Heart right ventricle (tissue), 16 donors: ENCODE data around the gene TANGO6. TPM values are rescaled to one million over a fixed set of nuclear protein-coding genes. Genes with fewer than 3 reads are reported as not detected.

ENCODE experiments used
- ATAC-seq, 8 donors: fragments of 200-7000 bp; cut with Tn5 transposase; one replicate each; pipeline ENCODE4 v1.9.1; 2020; ENCODE audit warnings: mild to moderate bottlenecking in 8 of 8, moderate library complexity in 8 of 8, moderate number of reproducible peaks in 1 of 8
- DNase-seq, 2 donors: peaks; one replicate each; pipeline ENCODE4 v3.0.0-alpha.2; 2020
- H3K27ac ChIP-seq, 10 donors: fragments of 200-600 bp; sonication (generic) in 2 of 10; one replicate each; pipeline versions ENCODE4 v1.5.0 to v1.8.0; 2020 to 2022; ENCODE audit warnings: mild to moderate bottlenecking in 3 of 10
- H3K27me3 ChIP-seq, 7 donors: fragments of 200-600 bp; one replicate each; pipeline ENCODE4 v1.8.0; 2021 to 2022; ENCODE audit warnings: mild to moderate bottlenecking in 2 of 7
- H3K36me3 ChIP-seq, 9 donors: fragments of 200-600 bp; sonication (generic) in 1 of 9; one replicate each; pipeline versions ENCODE4 v1.5.0 to v1.8.0; 2020 to 2022; ENCODE audit warnings: mild to moderate bottlenecking in 2 of 9
- H3K4me1 ChIP-seq, 9 donors: fragments of 200-600 bp; sonication (generic) in 1 of 9; one replicate each; pipeline versions ENCODE4 v1.5.0 to v1.8.0; 2020 to 2022; ENCODE audit warnings: mild to moderate bottlenecking in 4 of 9
- H3K4me3 ChIP-seq, 10 donors: fragments of 200-600 bp; sonication (generic) in 2 of 10; one replicate each; pipeline versions ENCODE4 v1.5.0 to v1.8.0; 2020 to 2022; ENCODE audit warnings: mild to moderate bottlenecking in 7 of 10, moderate library complexity in 2 of 10
- H3K9me3 ChIP-seq, 11 donors: fragments of 200-600 bp in 10 of 11; sonication (generic) in 2 of 11; one replicate each; pipeline versions ENCODE4 v1.5.0 to v1.8.0; 2013 to 2022; ENCODE audit warnings: mild to moderate bottlenecking in 2 of 11, control low read depth in 1 of 11, moderate library complexity in 1 of 11
- WGBS, 2 donors: extraction: QIAGEN DNeasy Blood & Tissue Kit; methylation state at CpG; one replicate each; pipeline ENCODE4 v1.1.7; 2013; ENCODE audit warnings: inconsistent platforms in 1 of 2; 5-methylcytosine and 5-hydroxymethylcytosine counted together
- intact Hi-C, 10 donors: fragments of 100-400 bp; cut with DNase I; formaldehyde crosslinking; loops; one replicate each; pipeline versions ENCODE4 v1.11.1 to v1.14.2; 2022
- polyA plus RNA-seq, 2 donors: library from polyadenylated mRNA; stranded (reverse); fragments of 200-250 nt; gene quantifications; one replicate each; pipeline ENCODE4 v1.2.3, GENCODE V29; 2013
- total RNA-seq, 10 donors: library from RNA; stranded (reverse); fragmentation: NEBNext Ultra II Directional in 3 of 10; extraction: Animal tissue kit (Norgen Biotek cat#: 25700) in 3 of 10; gene quantifications; one replicate each; pipeline versions ENCODE4 v1.2.1 to v1.2.4, GENCODE V29; 2021 to 2023
- TF ChIP-seq, protein P1 (sequence below), 9 donors: fragments of 200-600 bp; sonication (generic) in 2 of 9; IDR thresholded peaks; one replicate each; pipeline versions ENCODE4 v1.5.0 to v1.8.0; 2021 to 2022; ENCODE audit warnings: antibody characterized with exemption in 9 of 9, mild to moderate bottlenecking in 5 of 9, moderate library complexity in 1 of 9
- donor health status: Arrhythmogenic right ventricular cardiomyopathy.
- donor health status: ischemic (EF 13 %, LVEDD 7.1; RV severe dilation, severe dysfunction).
- donor health status: healthy with polysubstance abuse.
- donor health status: DM: no; HTN: yes; CAD: no.
- donor health status: DM: no; HTN: no; CAD: no.
- donor health status: ischemic (EF 25% LVEDD 6.9; RV normal size, moderate dysfunction).
- donor health status: ischemic (EF 25% LVEDD 5.7; RV mildly dilated, moderate dysfunction).
- donor health status: healthy.
- donor health status: DM: yes; HTN: yes; CAD: no.
- donor health status: Ischemic cardiomyopathy.
- donor health status: ischemic (EF 35%, LVEDD 5.7; RV mildly dilated, moderate dysfunction).
- donor health status: nonischemic (EF 11% LVEDD 7.7; RV severe dilation, severe dysfunction).
- donor health status: DM: yes; HTN: yes; CAD: no.
- donor health status: PGD.
- donor health status: ischemic (EF 29% LVEDD 5.4; RV normal size, mild dysfunction).
- donor health status: nonischemic (EF 23%, LVEDD 6.1; RV moderate dilation, normal function).

Gene TANGO6
- total and polyA plus RNA-seq, 12 donors = 1.8 to 12.9 (median 8.0) TPM

DNA sequence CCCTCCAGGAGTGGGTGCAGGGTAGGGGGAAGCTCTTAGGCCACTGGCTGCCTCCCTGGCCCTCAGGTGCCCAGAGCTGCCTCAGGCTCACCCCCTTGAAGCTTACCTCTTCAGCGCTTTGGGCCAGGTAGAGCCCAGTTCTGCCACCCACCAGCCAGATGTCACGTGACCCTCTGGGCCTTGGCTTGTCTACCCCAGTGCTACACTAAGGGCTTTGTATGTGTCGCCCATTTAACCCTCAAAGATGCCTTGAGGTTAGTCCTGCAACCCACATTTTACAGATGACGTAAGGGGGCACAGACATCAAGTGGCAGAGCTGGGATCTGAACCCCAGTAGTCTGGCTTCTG lies 265.5 kb downstream of the TANGO6 start:
- no peak for DNase-seq
- ATAC-seq = no peak
- intact Hi-C loops = loop anchor here in 2 of 10 donors (5.0 to 10.0 kb wide), 2 partner anchors 114 to 202 kb away; no protein-coding TSS in a partner anchor

DNA sequence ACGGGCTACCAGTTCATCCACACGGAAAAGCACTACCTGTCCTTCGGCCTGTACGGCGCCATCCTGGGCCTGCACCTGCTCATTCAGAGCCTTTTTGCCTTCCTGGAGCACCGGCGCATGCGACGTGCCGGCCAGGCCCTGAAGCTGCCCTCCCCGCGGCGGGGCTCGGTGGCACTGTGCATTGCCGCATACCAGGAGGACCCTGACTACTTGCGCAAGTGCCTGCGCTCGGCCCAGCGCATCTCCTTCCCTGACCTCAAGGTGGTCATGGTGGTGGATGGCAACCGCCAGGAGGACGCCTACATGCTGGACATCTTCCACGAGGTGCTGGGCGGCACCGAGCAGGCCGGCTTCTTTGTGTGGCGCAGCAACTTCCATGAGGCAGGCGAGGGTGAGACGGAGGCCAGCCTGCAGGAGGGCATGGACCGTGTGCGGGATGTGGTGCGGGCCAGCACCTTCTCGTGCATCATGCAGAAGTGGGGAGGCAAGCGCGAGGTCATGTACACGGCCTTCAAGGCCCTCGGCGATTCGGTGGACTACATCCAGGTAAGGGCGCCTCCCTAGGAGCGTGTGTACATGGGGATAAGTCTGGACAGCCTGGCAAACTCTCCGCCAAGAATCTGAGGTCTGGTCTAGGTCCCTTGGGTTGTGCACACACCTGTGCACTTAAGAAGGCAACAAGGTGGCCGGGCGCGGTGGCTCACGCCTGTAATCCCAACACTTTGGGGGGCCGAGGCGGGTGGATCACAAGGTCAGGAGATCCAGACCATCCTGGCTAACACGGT lies 266.3 kb downstream of the TANGO6 start:
- intact Hi-C loops = loop anchor here in 6 of 10 donors (5.0 to 10.0 kb wide), 5 partner anchors 115 to 597 kb away; partner anchors contain the start of gene TANGO6 (in 1 of the 6)

More for the DNA sequence above, 265.5 kb downstream of the TANGO6 start:
- H3K36me3 ChIP-seq = peaks cover 0 to 30% (median 9%) of the 10 kb centered on the region in 9 donors
- WGBS, 2 donors = 94 to 96% methylated on average over 4 of the region's 4 CpGs
- H3K9me3 ChIP-seq = no peaks in the 10 kb centered on the region
- H3K4me3 ChIP-seq = no peak overlapping the region
- H3K27me3 ChIP-seq = peaks cover 0 to 47% (median 0%) of the 10 kb centered on the region in 7 donors
- H3K4me1 ChIP-seq = peaks cover 7 to 52% (median 31%) of the 10 kb centered on the region in 9 donors
- TF ChIP-seq, protein P1, sequence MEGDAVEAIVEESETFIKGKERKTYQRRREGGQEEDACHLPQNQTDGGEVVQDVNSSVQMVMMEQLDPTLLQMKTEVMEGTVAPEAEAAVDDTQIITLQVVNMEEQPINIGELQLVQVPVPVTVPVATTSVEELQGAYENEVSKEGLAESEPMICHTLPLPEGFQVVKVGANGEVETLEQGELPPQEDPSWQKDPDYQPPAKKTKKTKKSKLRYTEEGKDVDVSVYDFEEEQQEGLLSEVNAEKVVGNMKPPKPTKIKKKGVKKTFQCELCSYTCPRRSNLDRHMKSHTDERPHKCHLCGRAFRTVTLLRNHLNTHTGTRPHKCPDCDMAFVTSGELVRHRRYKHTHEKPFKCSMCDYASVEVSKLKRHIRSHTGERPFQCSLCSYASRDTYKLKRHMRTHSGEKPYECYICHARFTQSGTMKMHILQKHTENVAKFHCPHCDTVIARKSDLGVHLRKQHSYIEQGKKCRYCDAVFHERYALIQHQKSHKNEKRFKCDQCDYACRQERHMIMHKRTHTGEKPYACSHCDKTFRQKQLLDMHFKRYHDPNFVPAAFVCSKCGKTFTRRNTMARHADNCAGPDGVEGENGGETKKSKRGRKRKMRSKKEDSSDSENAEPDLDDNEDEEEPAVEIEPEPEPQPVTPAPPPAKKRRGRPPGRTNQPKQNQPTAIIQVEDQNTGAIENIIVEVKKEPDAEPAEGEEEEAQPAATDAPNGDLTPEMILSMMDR (IDR thresholded peaks at IDR 0.05) = no peak
- no peak overlapping the region for H3K27ac ChIP-seq

DNA sequence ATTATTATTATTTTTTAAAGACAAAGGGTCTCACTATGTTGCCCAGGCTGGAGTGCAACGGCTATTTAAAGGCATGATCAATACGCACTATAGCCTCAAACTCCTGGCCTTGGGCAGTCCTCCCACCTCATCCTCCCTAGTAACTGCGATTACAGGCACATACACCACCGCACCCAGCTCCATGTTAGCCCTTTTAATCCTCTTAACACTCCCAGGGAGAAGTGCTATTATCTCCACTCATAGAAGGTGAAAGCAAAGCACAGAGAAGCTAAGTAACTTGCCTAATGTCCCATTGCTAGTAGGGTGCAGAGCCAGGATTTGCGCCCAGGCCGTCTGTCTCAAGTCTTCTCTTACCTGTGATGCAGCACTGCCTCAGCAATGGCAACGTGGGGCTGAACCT lies 267.1 kb downstream of the TANGO6 start:
- Histone ChIP-seq H3K27me3 (peaks cover 0 to 34% (median 0%) of the 10 kb centered on the region in 7 donors), H3K27ac (no peak overlapping the region), H3K4me1 (peaks cover 7 to 48% (median 29%) of the 10 kb centered on the region in 9 donors), H3K36me3 (peaks cover 0 to 45% (median 9%) of the 10 kb centered on the region in 9 donors), H3K4me3 (no peak overlapping the region), H3K9me3 (no peaks in the 10 kb centered on the region)
- no peak for DNase-seq
- TF ChIP-seq, protein P1 (IDR thresholded peaks at IDR 0.05) = no peak
- intact Hi-C loops = loop anchor here in 4 of 10 donors (5.0 to 10.0 kb wide), 4 partner anchors 116 to 598 kb away; partner anchors contain the start of gene TANGO6 (in 1 of the 4)
- WGBS, 2 donors = 94 to 95% methylated on average over 7 of the region's 7 CpGs
- no peak for ATAC-seq

More for the DNA sequence above, 266.3 kb downstream of the TANGO6 start:
- WGBS, 2 donors = 96% methylated on average over 48 of the region's 48 CpGs
- Histone ChIP-seq H3K9me3 (no peaks in the 10 kb centered on the region), H3K4me3 (no peak overlapping the region), H3K36me3 (peaks cover 0 to 38% (median 9%) of the 10 kb centered on the region in 9 donors), H3K27me3 (peaks cover 0 to 41% (median 0%) of the 10 kb centered on the region in 7 donors), H3K27ac (no peak overlapping the region), H3K4me1 (peaks cover 7 to 52% (median 31%) of the 10 kb centered on the region in 9 donors)
- TF ChIP-seq, protein P1 (IDR thresholded peaks at IDR 0.05) = no peak
- ATAC-seq = no peak
- no peak for DNase-seq

DNA sequence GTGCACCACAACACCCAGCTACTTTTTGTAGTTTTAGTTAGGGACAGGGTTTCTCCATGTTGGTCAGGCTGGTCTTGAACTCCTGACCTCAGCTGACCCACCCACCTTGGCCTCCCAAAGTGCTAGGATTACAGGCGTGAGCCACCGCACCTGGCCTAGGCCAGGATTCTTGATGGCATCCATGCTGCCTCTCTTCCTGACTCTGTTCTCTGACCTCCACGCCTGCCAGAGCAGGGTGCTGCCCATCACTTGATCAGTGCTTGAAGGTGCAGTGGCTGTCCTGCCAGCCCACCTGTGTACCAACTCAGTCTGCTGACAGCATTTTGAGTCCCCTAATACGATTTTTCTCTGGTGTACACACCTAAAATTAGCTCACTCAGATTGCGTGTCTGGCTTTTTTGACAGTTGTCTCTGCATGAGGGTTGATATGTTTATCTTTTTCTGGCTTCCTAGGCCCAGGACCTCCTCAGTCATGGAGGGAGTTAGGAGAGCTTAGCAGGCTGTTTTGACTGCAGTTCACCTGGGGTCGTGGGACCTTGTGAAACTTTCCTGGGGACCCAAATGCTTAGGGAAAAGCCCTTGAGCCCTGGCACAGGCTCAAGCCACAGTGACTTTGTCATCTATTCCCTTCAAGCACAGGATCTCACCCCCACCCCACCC lies 268.0 kb downstream of the TANGO6 start:
- no peaks in the 10 kb centered on the region for H3K9me3 ChIP-seq
- peaks cover 7 to 50% (median 31%) of the 10 kb centered on the region in 9 donors for H3K4me1 ChIP-seq
- ATAC-seq = no peak
- H3K36me3 ChIP-seq = peaks cover 0 to 51% (median 9%) of the 10 kb centered on the region in 9 donors
- peaks cover 0 to 26% (median 0%) of the 10 kb centered on the region in 7 donors for H3K27me3 ChIP-seq
- DNase-seq = no peak
- TF ChIP-seq, protein P1 (IDR thresholded peaks at IDR 0.05) = no peak
- intact Hi-C loops = loop anchor here in 4 of 10 donors (5.0 to 10.0 kb wide), 4 partner anchors 117 to 599 kb away; partner anchors contain the start of gene TANGO6 (in 1 of the 4)
- WGBS, 2 donors = 81% methylated on average over 6 of the region's 6 CpGs
- no peak overlapping the region for H3K27ac ChIP-seq
- H3K4me3 ChIP-seq = no peak overlapping the region
